ENCODE data around the gene ST3GAL6. TPM values are rescaled to one million over a fixed set of nuclear protein-coding genes. Genes with fewer than 3 reads are reported as not detected.
A peak's percentile ranks its signal among the peaks of the same experiment; 100 is the strongest.

Gene ST3GAL6
- 0.36 and 1.4 TPM in 2 replicates for total RNA-seq (2012; rRNA removed)
- 0.83 and 0.99 TPM in 2 replicates for polyA plus RNA-seq (2012; rRNA removed)
- polyA plus RNA-seq (2012; cell fraction: cytosol; rRNA removed), result 0.20 TPM in 1 of 2 replicates, not detected in the other
- polyA plus RNA-seq (2012; cell fraction: nucleus; rRNA removed; ENCODE audit: low replicate concordance), result 0.09 and 1.2 TPM in 2 replicates
- Bru-seq, nascent RNA, result percentile 35 among the genes with signal in this experiment
- BruChase-seq, experiment 1, labeled RNA remaining after a 6-hour chase, result percentile 39 among the genes with signal in this experiment
- BruChase-seq, experiment 2, labeled RNA remaining after a 2-hour chase, result percentile 49 among the genes with signal in this experiment
- long read RNA-seq, partial matches to known transcripts, result 0 of 22 reads
- long read RNA-seq, other reads (novel, unspliced or antisense), result 20 of 22 reads

- Histone ChIP-seq H3K9me1 (ENCODE audit: insufficient read depth, low read length) (no peaks in the 10 kb centered on the region), H3K14ac (replicated peaks; ENCODE audit: low read depth, low read length) (no peak within 1 kb of the TSS), H3K56ac (ENCODE audit: extremely low read depth, insufficient read depth, low read length) (no peak within 1 kb of the TSS), H3K9me3 (ENCODE audit: control insufficient read depth, insufficient read depth, low read length) (no peaks in the 10 kb centered on the region), H2BK20ac (ENCODE audit: low read depth, low read length) (no peak within 1 kb of the TSS), H4K20me1 (ENCODE audit: insufficient read depth, low read length) (no peaks in the 10 kb centered on the region), H2AK9ac (replicated peaks; ENCODE audit: low read depth, low read length, poor library complexity) (no peak within 1 kb of the TSS), H2BK15ac (ENCODE audit: low read depth, low read length) (no peak within 1 kb of the TSS), H3K27ac (ENCODE audit: insufficient read depth, low read length) (no peak within 1 kb of the TSS), H3K79me1 (ENCODE audit: low read depth in 1 of 2, low read length in 2 of 2) (no peaks in the 10 kb centered on the region), H3K4me3 (ENCODE audit: insufficient read depth, low read depth, low read length) (no peak within 1 kb of the TSS), H2BK120ac (ENCODE audit: low read depth, low read length) (no peak within 1 kb of the TSS), H3K18ac (ENCODE audit: low read depth, low read length) (no peak within 1 kb of the TSS), H2AK5ac (ENCODE audit: low read depth, low read length) (no peak within 1 kb of the TSS; the same call in 1 of the 2 replicates), H2AFZ (replicated peaks; ENCODE audit: low read length, poor library complexity) (no peak within 1 kb of the TSS), H3K4ac (ENCODE audit: low read depth, low read length) (no peak within 1 kb of the TSS), H4K5ac (ENCODE audit: low read depth, low read length) (no peak within 1 kb of the TSS), H4K91ac (ENCODE audit: insufficient read depth, low read depth, low read length) (no peak within 1 kb of the TSS), H3K4me2 (ENCODE audit: low read depth, low read length) (no peak within 1 kb of the TSS), H3K4me1 (ENCODE audit: control insufficient read depth, insufficient read depth, low read length) (peaks cover 4% of the 10 kb centered on the region), H2BK5ac (ENCODE audit: low read depth, low read length, poor library complexity, severe bottlenecking) (no peak within 1 kb of the TSS), H3K27me3 (ENCODE audit: control insufficient read depth, insufficient read depth, low read length) (no peaks in the 10 kb centered on the region; the same call in 1 of the 2 replicates), H4K8ac (ENCODE audit: low read depth in 2 of 2, low read length in 2 of 2) (no peak within 1 kb of the TSS), H3K9ac (ENCODE audit: low read depth, low read length) (no peak within 1 kb of the TSS), H3K36me3 (ENCODE audit: control insufficient read depth, insufficient read depth, low read length) (no peaks in the 10 kb centered on the region), H3K23ac (ENCODE audit: low read depth, low read length) (0 out of 2 replicates have a peak within 1 kb of the TSS, but pooled peaks have one; percentile 20)
- POLR2A ChIA-PET (ENCODE audit: unreplicated experiment), result no interaction called here
- peak; percentile 42 for DNase-seq
- CTCF ChIA-PET, result no interaction called here
- no peak for TF ChIP-seq RAD21 (IDR thresholded peaks at IDR 0.05; ENCODE audit: low read length)
- in situ Hi-C loops (cut with MboI; ENCODE audit: low sequenced_read_pairs), result no loop called here
- BruUV-seq (replicated peaks), result no TSS peak
- intact Hi-C loops (cut with micrococcal nuclease), result no loop called here
- WGBS, 2 experiments (ENCODE audit: extremely low coverage in 2 of 2, insufficient read length in 1 of 2), result 83% methylated on average over 1 of the region's 1 CpG; no CpG with 5 or more reads in 1 of the 2 experiments
- ATAC-seq (ENCODE audit: low read depth), result no peak
- dilution Hi-C loops (cut with HindIII; ENCODE audit: low sequenced_read_pairs, unreplicated experiment), result no loop called here
Observed at GRCh38 chr3:98763076-98763475, at the start of gene ST3GAL6. TSS of gene ST3GAL6 (plus strand) at chr3:98763340. CDS start at chr3:98768441, 5,101 bp downstream.

All from IMR-90 (cell line).